ENCODE results near the gene MYOF. TPM values are rescaled to one million over a fixed set of nuclear protein-coding genes. Genes with fewer than 3 reads are reported as not detected.
A peak's percentile ranks its signal among the peaks of the same experiment; 100 is the strongest.

The MYOF gene
- total RNA-seq, 6 experiments from 2014 or later: 401 to 553 (median 530) TPM

GRCh38 chr10:93461807-93462178 is 20.3 kb downstream of the MYOF start:
- no peak for DNase-seq
- H3K4me1 Mint-ChIP-seq (ENCODE audit: low read depth): peaks cover 94% of the 10 kb centered on the region
- peaks cover 4% of the 10 kb centered on the region for H3K27me3 Mint-ChIP-seq (ENCODE audit: insufficient read depth)
- TF ChIP-seq, protein P1, sequence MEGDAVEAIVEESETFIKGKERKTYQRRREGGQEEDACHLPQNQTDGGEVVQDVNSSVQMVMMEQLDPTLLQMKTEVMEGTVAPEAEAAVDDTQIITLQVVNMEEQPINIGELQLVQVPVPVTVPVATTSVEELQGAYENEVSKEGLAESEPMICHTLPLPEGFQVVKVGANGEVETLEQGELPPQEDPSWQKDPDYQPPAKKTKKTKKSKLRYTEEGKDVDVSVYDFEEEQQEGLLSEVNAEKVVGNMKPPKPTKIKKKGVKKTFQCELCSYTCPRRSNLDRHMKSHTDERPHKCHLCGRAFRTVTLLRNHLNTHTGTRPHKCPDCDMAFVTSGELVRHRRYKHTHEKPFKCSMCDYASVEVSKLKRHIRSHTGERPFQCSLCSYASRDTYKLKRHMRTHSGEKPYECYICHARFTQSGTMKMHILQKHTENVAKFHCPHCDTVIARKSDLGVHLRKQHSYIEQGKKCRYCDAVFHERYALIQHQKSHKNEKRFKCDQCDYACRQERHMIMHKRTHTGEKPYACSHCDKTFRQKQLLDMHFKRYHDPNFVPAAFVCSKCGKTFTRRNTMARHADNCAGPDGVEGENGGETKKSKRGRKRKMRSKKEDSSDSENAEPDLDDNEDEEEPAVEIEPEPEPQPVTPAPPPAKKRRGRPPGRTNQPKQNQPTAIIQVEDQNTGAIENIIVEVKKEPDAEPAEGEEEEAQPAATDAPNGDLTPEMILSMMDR (IDR thresholded peaks at IDR 0.05): no peak
- H3K27ac Mint-ChIP-seq: peak overlapping the region; percentile 100
- H3K9me3 Mint-ChIP-seq: no peaks in the 10 kb centered on the region
- H3K4me3 Mint-ChIP-seq: no peak overlapping the region; the same call in 1 of the 2 replicates
- peaks cover 49% of the 10 kb centered on the region for H3K36me3 Mint-ChIP-seq (ENCODE audit: low read depth)

- TF ChIP-seq, protein P1 (IDR thresholded peaks at IDR 0.05): no peak
- Mint-ChIP-seq H3K4me1 (ENCODE audit: low read depth) (peaks cover 94% of the 10 kb centered on the region), H3K9me3 (no peaks in the 10 kb centered on the region), H3K27me3 (ENCODE audit: insufficient read depth) (peaks cover 7% of the 10 kb centered on the region), H3K4me3 (peak overlapping the region; percentile 50), H3K36me3 (ENCODE audit: low read depth) (peaks cover 49% of the 10 kb centered on the region), H3K27ac (peak overlapping the region; percentile 100)
- peak; percentile 56 for DNase-seq
Observed at GRCh38 chr10:93461109-93461806, 20.9 kb downstream of the MYOF start.

GRCh38 chr10:93459466-93459865 is 22.7 kb downstream of the MYOF start:
- no peak for DNase-seq
- no peaks in the 10 kb centered on the region for H3K9me3 Mint-ChIP-seq

GRCh38 chr10:93458821-93459257 is 23.3 kb downstream of the MYOF start:
- Mint-ChIP-seq H3K9me3 (no peaks in the 10 kb centered on the region), H3K27ac (peak overlapping the region; percentile 100), H3K36me3 (ENCODE audit: low read depth) (peaks cover 49% of the 10 kb centered on the region), H3K27me3 (ENCODE audit: insufficient read depth) (peaks cover 7% of the 10 kb centered on the region), H3K4me3 (peak overlapping the region; percentile 80), H3K4me1 (ENCODE audit: low read depth) (peaks cover 79% of the 10 kb centered on the region)
- peak; percentile 100 for DNase-seq
- TF ChIP-seq, protein P1 (IDR thresholded peaks at IDR 0.05): no peak

More at GRCh38 chr10:93459466-93459865, 22.7 kb downstream of the MYOF start:
- Mint-ChIP-seq H3K4me1 (ENCODE audit: low read depth) (peaks cover 85% of the 10 kb centered on the region), H3K27ac (peak overlapping the region; percentile 100), H3K27me3 (ENCODE audit: insufficient read depth) (peaks cover 7% of the 10 kb centered on the region), H3K36me3 (ENCODE audit: low read depth) (peaks cover 51% of the 10 kb centered on the region), H3K4me3 (peak overlapping the region; percentile 80)
- TF ChIP-seq, protein P1 (IDR thresholded peaks at IDR 0.05): no peak

DNA sequence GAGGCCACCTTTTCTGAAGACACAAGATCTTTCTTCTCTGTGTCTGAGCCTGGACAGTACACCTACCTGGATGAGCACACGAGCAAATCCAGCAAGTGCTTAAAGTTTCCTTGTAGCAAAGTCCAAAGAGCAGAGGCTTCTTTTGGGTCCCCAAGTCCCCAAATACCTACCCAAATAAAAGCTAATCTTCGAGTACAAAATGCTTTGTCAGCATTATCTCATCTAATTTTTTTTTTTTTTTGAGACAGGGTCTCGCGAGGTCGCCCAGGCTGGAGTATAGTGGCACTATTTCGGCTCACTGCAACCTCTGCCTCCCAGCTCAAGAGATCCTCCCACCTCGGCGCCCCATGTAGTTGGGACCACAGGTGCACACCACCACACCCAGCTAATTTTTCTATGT is 24.6 kb downstream of the MYOF start:
- TF ChIP-seq, protein P1 (IDR thresholded peaks at IDR 0.05): no peak
- Mint-ChIP-seq H3K36me3 (ENCODE audit: low read depth) (peaks cover 52% of the 10 kb centered on the region), H3K9me3 (no peaks in the 10 kb centered on the region), H3K27me3 (ENCODE audit: insufficient read depth) (peaks cover 4% of the 10 kb centered on the region; the same call in 1 of the 2 replicates), H3K4me3 (peak overlapping the region; percentile 17; the same call in 1 of the 2 replicates), H3K4me1 (ENCODE audit: low read depth) (peaks cover 66% of the 10 kb centered on the region), H3K27ac (peak overlapping the region; percentile 70)
- DNase-seq: no peak

All from HFFc6 (cell line).